ENCODE results near the gene CCDC78. TPM values are rescaled to one million over a fixed set of nuclear protein-coding genes. Genes with fewer than 3 reads are reported as not detected.

CCDC78 gene
- total RNA-seq, 1 experiment from 2014 or later = 22.9 TPM

DNA sequence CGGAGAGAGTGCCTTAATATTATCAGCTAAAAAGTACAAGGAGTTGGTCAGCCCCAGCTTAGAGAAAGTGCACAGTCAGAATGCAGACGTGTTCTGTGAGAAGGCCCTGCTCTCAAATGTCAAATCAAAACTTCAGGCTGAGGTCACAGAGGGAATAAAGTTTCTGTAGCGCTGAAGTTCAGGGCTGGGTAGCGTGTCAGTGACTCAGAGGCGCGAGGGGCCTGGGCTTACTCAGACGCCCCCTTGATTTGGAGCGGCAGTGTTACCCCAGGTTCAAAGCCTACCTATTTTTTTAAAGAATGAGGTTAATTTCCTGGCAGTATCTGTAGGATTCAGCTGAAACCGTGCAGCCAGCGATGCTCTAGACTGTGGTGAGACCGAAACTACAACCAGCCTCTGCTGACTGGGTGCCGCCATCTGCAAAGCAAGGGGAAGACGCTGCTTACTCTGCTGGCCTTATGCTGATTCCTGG is 9.8 kb upstream of the CCDC78 start:
- no peaks in the 10 kb centered on the region for H3K9me2 ChIP-seq (ENCODE audit: insufficient read depth)
- BruUV-seq (replicated peaks) = no TSS peak
- intact Hi-C loops (cut with micrococcal nuclease) = no loop called here
- H3K9ac ChIP-seq (ENCODE audit: low read length) = no peak overlapping the region
- peaks cover 6 to 18% of the 10 kb centered on the region in 2 experiments for H3K36me3 ChIP-seq (ENCODE audit: control insufficient read depth in 1 of 2, insufficient read depth in 2 of 2, low read length in 2 of 2)
- ChIA-PET POLR2A (no interaction called here), RAD21 (ENCODE audit: low non-redundant PET in 1 of 2, low total read pairs in 2 of 2, uncharacterized antibody in 2 of 2, unreplicated experiment in 2 of 2) (no interaction called here), CTCF (no interaction called here)
- peaks cover 12% of the 10 kb centered on the region; the same call in 1 of the 2 replicates for H3K79me2 ChIP-seq (ENCODE audit: insufficient read depth, low read length)
- DNase-seq (ENCODE audit: low read depth, low spot score) (no peak), ATAC-seq (no peak)
- H2AFZ ChIP-seq (ENCODE audit: low read depth, low read length, poor library complexity, severe bottlenecking) = no peak overlapping the region
- H4K20me1 ChIP-seq (ENCODE audit: insufficient read depth) = no peaks in the 10 kb centered on the region
- no peak for TF ChIP-seq YY1 (IDR thresholded peaks at IDR 0.05; ENCODE audit: extremely low read depth, insufficient replicate concordance, low read depth, low read length)
- no peak for TF ChIP-seq ELF1 (IDR thresholded peaks at IDR 0.05; ENCODE audit: borderline replicate concordance, low read depth)
- TF ChIP-seq ZFX (IDR thresholded peaks at IDR 0.05) = no peak
- TF ChIP-seq CBX3 (IDR thresholded peaks at IDR 0.05; ENCODE audit: low read depth) = no peak
- no peak for TF ChIP-seq RAD21 (IDR thresholded peaks at IDR 0.05; ENCODE audit: low read depth)
- TF ChIP-seq SIN3A (IDR thresholded peaks at IDR 0.05; ENCODE audit: low read depth) = no peak
- TF ChIP-seq TCF7L2 (IDR thresholded peaks at IDR 0.05; ENCODE audit: borderline replicate concordance, extremely low read depth, insufficient read depth, insufficient read length) = no peak
- no peak for TF ChIP-seq CEBPB (IDR thresholded peaks at IDR 0.05; ENCODE audit: low read depth)
- TF ChIP-seq EZH2phosphoT487 (IDR thresholded peaks at IDR 0.05; ENCODE audit: borderline replicate concordance) = no peak
- no peak for TF ChIP-seq POLR2A (IDR thresholded peaks at IDR 0.05; ENCODE audit: borderline replicate concordance, extremely low read depth, insufficient read depth, insufficient read length)
- TF ChIP-seq POLR2AphosphoS5 (IDR thresholded peaks at IDR 0.05; ENCODE audit: low read depth, low read length) = no peak
- TF ChIP-seq, protein P1, sequence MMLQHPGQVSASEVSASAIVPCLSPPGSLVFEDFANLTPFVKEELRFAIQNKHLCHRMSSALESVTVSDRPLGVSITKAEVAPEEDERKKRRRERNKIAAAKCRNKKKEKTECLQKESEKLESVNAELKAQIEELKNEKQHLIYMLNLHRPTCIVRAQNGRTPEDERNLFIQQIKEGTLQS (IDR thresholded peaks at IDR 0.05) = no peak
- TF ChIP-seq SRF (IDR thresholded peaks at IDR 0.05; ENCODE audit: low read depth) = no peak
- TF ChIP-seq, protein P2, sequence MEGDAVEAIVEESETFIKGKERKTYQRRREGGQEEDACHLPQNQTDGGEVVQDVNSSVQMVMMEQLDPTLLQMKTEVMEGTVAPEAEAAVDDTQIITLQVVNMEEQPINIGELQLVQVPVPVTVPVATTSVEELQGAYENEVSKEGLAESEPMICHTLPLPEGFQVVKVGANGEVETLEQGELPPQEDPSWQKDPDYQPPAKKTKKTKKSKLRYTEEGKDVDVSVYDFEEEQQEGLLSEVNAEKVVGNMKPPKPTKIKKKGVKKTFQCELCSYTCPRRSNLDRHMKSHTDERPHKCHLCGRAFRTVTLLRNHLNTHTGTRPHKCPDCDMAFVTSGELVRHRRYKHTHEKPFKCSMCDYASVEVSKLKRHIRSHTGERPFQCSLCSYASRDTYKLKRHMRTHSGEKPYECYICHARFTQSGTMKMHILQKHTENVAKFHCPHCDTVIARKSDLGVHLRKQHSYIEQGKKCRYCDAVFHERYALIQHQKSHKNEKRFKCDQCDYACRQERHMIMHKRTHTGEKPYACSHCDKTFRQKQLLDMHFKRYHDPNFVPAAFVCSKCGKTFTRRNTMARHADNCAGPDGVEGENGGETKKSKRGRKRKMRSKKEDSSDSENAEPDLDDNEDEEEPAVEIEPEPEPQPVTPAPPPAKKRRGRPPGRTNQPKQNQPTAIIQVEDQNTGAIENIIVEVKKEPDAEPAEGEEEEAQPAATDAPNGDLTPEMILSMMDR (IDR thresholded peaks at IDR 0.05 in 2 of 3, conservative IDR thresholded peaks at IDR 0.05 in 1 of 3; ENCODE audit: borderline replicate concordance in 1 of 3, insufficient read depth in 1 of 3, low read depth in 2 of 3, low read length in 2 of 3) = no peak
- TF ChIP-seq, protein P3, sequence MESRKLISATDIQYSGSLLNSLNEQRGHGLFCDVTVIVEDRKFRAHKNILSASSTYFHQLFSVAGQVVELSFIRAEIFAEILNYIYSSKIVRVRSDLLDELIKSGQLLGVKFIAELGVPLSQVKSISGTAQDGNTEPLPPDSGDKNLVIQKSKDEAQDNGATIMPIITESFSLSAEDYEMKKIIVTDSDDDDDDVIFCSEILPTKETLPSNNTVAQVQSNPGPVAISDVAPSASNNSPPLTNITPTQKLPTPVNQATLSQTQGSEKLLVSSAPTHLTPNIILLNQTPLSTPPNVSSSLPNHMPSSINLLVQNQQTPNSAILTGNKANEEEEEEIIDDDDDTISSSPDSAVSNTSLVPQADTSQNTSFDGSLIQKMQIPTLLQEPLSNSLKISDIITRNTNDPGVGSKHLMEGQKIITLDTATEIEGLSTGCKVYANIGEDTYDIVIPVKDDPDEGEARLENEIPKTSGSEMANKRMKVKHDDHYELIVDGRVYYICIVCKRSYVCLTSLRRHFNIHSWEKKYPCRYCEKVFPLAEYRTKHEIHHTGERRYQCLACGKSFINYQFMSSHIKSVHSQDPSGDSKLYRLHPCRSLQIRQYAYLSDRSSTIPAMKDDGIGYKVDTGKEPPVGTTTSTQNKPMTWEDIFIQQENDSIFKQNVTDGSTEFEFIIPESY (IDR thresholded peaks at IDR 0.05; ENCODE audit: extremely low read depth, insufficient replicate concordance, low read length) = no peak
- TF ChIP-seq EZH2 (IDR thresholded peaks at IDR 0.05) = no peak
- TF ChIP-seq ZNF274 (IDR thresholded peaks at IDR 0.05; ENCODE audit: low read depth, low read length) = no peak
- H3K27ac ChIP-seq (ENCODE audit: low read depth, low read length) = no peak overlapping the region
- H3K27me3 ChIP-seq (ENCODE audit: insufficient read depth, low read length) = no peaks in the 10 kb centered on the region
- H3K4me2 ChIP-seq (ENCODE audit: low read length) = no peak overlapping the region
- peaks cover 5 to 9% of the 10 kb centered on the region in 2 experiments for H3K4me1 ChIP-seq (ENCODE audit: control insufficient read depth in 1 of 2, insufficient read depth in 2 of 2, low read length in 2 of 2)
- H3K9me3 ChIP-seq (ENCODE audit: control insufficient read depth in 1 of 2, insufficient read depth in 1 of 2, low read depth in 1 of 2, low read length in 2 of 2) = no peaks in the 10 kb centered on the region
- H3K4me3 ChIP-seq (replicated peaks in 1 of 2; ENCODE audit: low read depth in 1 of 2, low read length in 2 of 2) = no peak overlapping the region

All from HCT116 (cell line).